HepG2 (cell line): ENCODE data around the gene MTHFD2. TPM values are rescaled to one million over a fixed set of nuclear protein-coding genes. Genes with fewer than 3 reads are reported as not detected.

Experiments
- AGO1 ChIP-seq: fragments of 200-400 bp; formaldehyde crosslinking; IDR thresholded peaks from 2 replicates; pipeline ENCODE4 v1.6.1; 2017; ENCODE audit warnings: mild to moderate bottlenecking, low read depth, low read length, moderate library complexity; ENCODE audit not compliant: poor library complexity, severe bottlenecking
- ARID2 ChIP-seq: sonication (generic); formaldehyde crosslinking; IDR thresholded peaks from 2 replicates; pipeline ENCODE4 v1.8.1; 2022; ENCODE audit warnings: mild to moderate bottlenecking, missing genetic modification reagents, borderline replicate concordance
- BRCA1 ChIP-seq: sonication (generic); formaldehyde crosslinking; IDR thresholded peaks from 2 replicates; pipeline ENCODE4 v1.4.0; 2020; ENCODE audit warnings: missing genetic modification reagents
- GABPB1 ChIP-seq: IDR thresholded peaks from 2 replicates; pipeline ENCODE4 v1.6.1; 2016; ENCODE audit warnings: mild to moderate bottlenecking, missing genetic modification reagents, moderate library complexity, missing compliant biosample characterization
- GZF1 ChIP-seq: sonication (generic); formaldehyde crosslinking; IDR thresholded peaks from 2 replicates; pipeline ENCODE4 v1.5.1; 2020; ENCODE audit warnings: mild to moderate bottlenecking, missing genetic modification reagents
- HMGXB4 ChIP-seq, 2 experiments: sonication (generic) in 1 of 2; formaldehyde crosslinking in 1 of 2; IDR thresholded peaks; 2 replicates each; pipeline versions ENCODE4 v1.4.0 to v1.6.1; 2018 to 2020; ENCODE audit warnings: missing genetic modification reagents in 2 of 2, borderline replicate concordance in 1 of 2, low read depth in 1 of 2, mild to moderate bottlenecking in 1 of 2, missing biosample characterization in 1 of 2
- IKZF5 ChIP-seq: IDR thresholded peaks from 2 replicates; pipeline ENCODE4 v1.6.1; 2018; ENCODE audit warnings: missing genetic modification reagents, mild to moderate bottlenecking, missing compliant biosample characterization
- KLF11 ChIP-seq: IDR thresholded peaks from 2 replicates; pipeline ENCODE4 v1.6.1; 2016; ENCODE audit warnings: missing compliant biosample characterization
- MXD1 ChIP-seq: sonication (generic); formaldehyde crosslinking; IDR thresholded peaks from 2 replicates; pipeline ENCODE4 v1.4.0; 2020; ENCODE audit warnings: mild to moderate bottlenecking, missing genetic modification reagents
- RAD51 ChIP-seq: fragments of 450-650 bp; IDR thresholded peaks from 2 replicates; pipeline ENCODE4 v1.6.1; 2016; ENCODE audit warnings: borderline replicate concordance
- RXRB ChIP-seq: IDR thresholded peaks from 2 replicates; pipeline ENCODE4 v1.6.1; 2016; ENCODE audit warnings: borderline replicate concordance, missing genetic modification reagents, missing compliant biosample characterization
- SMAD1 ChIP-seq: sonication (generic); formaldehyde crosslinking; IDR thresholded peaks from 2 replicates; pipeline ENCODE4 v1.4.0; 2020; ENCODE audit warnings: missing genetic modification reagents, low read depth, mild to moderate bottlenecking, borderline replicate concordance
- SMARCC2 ChIP-seq: fragments of 450-650 bp; IDR thresholded peaks from 2 replicates; pipeline ENCODE4 v1.6.1; 2017; ENCODE audit warnings: antibody characterized with exemption, mild to moderate bottlenecking
- SMYD3 ChIP-seq: sonication (generic); formaldehyde crosslinking; IDR thresholded peaks from 2 replicates; pipeline ENCODE4 v1.8.1; 2023; ENCODE audit warnings: mild to moderate bottlenecking, missing genetic modification reagents
- THAP11 ChIP-seq: IDR thresholded peaks from 2 replicates; pipeline ENCODE4 v1.6.1; 2016; ENCODE audit warnings: missing biosample characterization, missing genetic modification reagents
- U2AF2 ChIP-seq: fragments of 200-400 bp; formaldehyde crosslinking; IDR thresholded peaks from 2 replicates; pipeline ENCODE4 v1.6.1; 2017; ENCODE audit warnings: low read depth, mild to moderate bottlenecking, low read length
- ZBTB14 ChIP-seq: sonication (generic); formaldehyde crosslinking; IDR thresholded peaks from 2 replicates; pipeline ENCODE4 v1.4.0; 2020; ENCODE audit warnings: missing genetic modification reagents
- ZFP36 ChIP-seq: fragments of 150-350 bp; IDR thresholded peaks from 2 replicates; pipeline ENCODE4 v1.6.1; 2018; ENCODE audit warnings: borderline replicate concordance, low read length, low read depth; ENCODE audit not compliant: partially characterized antibody
- ZNF317 ChIP-seq: sonication (generic); formaldehyde crosslinking; IDR thresholded peaks from 2 replicates; pipeline ENCODE4 v1.5.0; 2020; ENCODE audit warnings: mild to moderate bottlenecking, missing genetic modification reagents
- ZNF562 ChIP-seq: sonication (generic); formaldehyde crosslinking; IDR thresholded peaks from 2 replicates; pipeline ENCODE4 v1.8.0; 2022; ENCODE audit warnings: missing genetic modification reagents, borderline replicate concordance
- ZNF616 ChIP-seq: sonication (generic); formaldehyde crosslinking; IDR thresholded peaks from 2 replicates; pipeline ENCODE4 v1.5.0; 2020; ENCODE audit warnings: low read depth, mild to moderate bottlenecking, missing genetic modification reagents
- ZNF7 ChIP-seq: IDR thresholded peaks from 2 replicates; pipeline ENCODE4 v1.6.1; 2016; ENCODE audit warnings: missing biosample characterization, missing genetic modification reagents
- ZNF766 ChIP-seq: sonication (generic); formaldehyde crosslinking; IDR thresholded peaks from 2 replicates; pipeline ENCODE4 v1.5.0; 2020; ENCODE audit warnings: missing genetic modification reagents, borderline replicate concordance
- ZNF780A ChIP-seq: sonication (generic); formaldehyde crosslinking; IDR thresholded peaks from 2 replicates; pipeline ENCODE4 v1.8.0; 2022; ENCODE audit warnings: mild to moderate bottlenecking, missing genetic modification reagents, moderate library complexity
- ZSCAN30 ChIP-seq: sonication (generic); formaldehyde crosslinking; IDR thresholded peaks from 2 replicates; pipeline ENCODE4 v1.5.0; 2020; ENCODE audit warnings: mild to moderate bottlenecking, missing genetic modification reagents
- polyA plus RNA-seq, 8 experiments: library from polyadenylated mRNA; depleted of rRNA in 3 of 8; stranded (reverse) in 7 of 8; unstranded in 1 of 8; fragments of >200 nt; fragmentation: Illumina TruSeq in 4 of 8; extraction: Trizol in 4 of 8; gene quantifications; 2 replicates each; pipeline versions ENCODE4 v1.2.1 to v1.2.3, GENCODE V29; 2011 to 2016; ENCODE audit warnings: low read depth in 4 of 8, missing spikeins in 1 of 8, mixed read lengths in 1 of 8; ENCODE audit not compliant: insufficient read depth in 1 of 8
- total RNA-seq, 5 experiments: library from RNA; depleted of rRNA; stranded (reverse); fragments of >200 nt; fragmentation: Illumina TruSeq; extraction: Trizol; gene quantifications; 2 replicates each; pipeline ENCODE4 v1.2.3, GENCODE V29; 2016; ENCODE audit warnings: low read depth in 1 of 5

The MTHFD2 gene
- total and polyA plus RNA-seq, 2 of the 13 experiments (the other 11 are each of a cell fraction or from before 2014, with no cell fraction given), result 188 to 269 TPM

GRCh38 chr2:74198461-74199274 is at the start of gene MTHFD2 (continued):
- no peak for TF ChIP-seq ZSCAN30 (CRISPR knock-in tag)
- TF ChIP-seq IKZF5 (CRISPR knock-in tag), result peak; percentile 25; the same call in 1 of the 2 replicates
- TF ChIP-seq HMGXB4 (CRISPR knock-in tag; IDR thresholded peaks at IDR 0.05; ENCODE audit: borderline replicate concordance in 1 of 2, low read depth in 1 of 2), result peak; percentile 69 to 96
- peak; percentile 99 for TF ChIP-seq MXD1 (CRISPR knock-in tag)
- TF ChIP-seq THAP11, result peak; percentile 71
- 0 out of 2 replicates have a peak, but pooled peaks have one; percentile 70 for TF ChIP-seq U2AF2
- TF ChIP-seq KLF11 (CRISPR knock-in tag), result peak; percentile 91
- 0 out of 2 replicates have a peak, but pooled peaks have one; percentile 34 for TF ChIP-seq ZNF7
- peak; percentile 57; the same call in 1 of the 2 replicates for TF ChIP-seq RXRB
- TF ChIP-seq BRCA1 (CRISPR knock-in tag), result no peak
- no peak for TF ChIP-seq AGO1
- peak; percentile 81; the same call in 1 of the 2 replicates for TF ChIP-seq GZF1 (CRISPR knock-in tag)
- TF ChIP-seq SMARCC2, result no peak
- peak; percentile 52; the same call in 1 of the 2 replicates for TF ChIP-seq ZNF766 (CRISPR knock-in tag)
- TF ChIP-seq RAD51, result no peak
- peak; percentile 73 for TF ChIP-seq GABPB1
- TF ChIP-seq SMAD1, result peak; percentile 83; the same call in 1 of the 2 replicates
- no peak for TF ChIP-seq ZFP36
- peak; percentile 85 for TF ChIP-seq ZNF317 (CRISPR knock-in tag)
- TF ChIP-seq ZBTB14 (CRISPR knock-in tag), result peak; percentile 78
- TF ChIP-seq SMYD3, result no peak; the same call in 1 of the 2 replicates
- TF ChIP-seq ZNF780A (CRISPR knock-in tag), result peak; percentile 97
- peak; percentile 78; the same call in 1 of the 2 replicates for TF ChIP-seq ZNF562 (CRISPR knock-in tag)
- no peak for TF ChIP-seq ZNF616 (CRISPR knock-in tag)
- TF ChIP-seq ARID2, result peak; percentile 68; the same call in 1 of the 2 replicates
